ENCODE measurements around the gene STAG2. TPM values are rescaled to one million over a fixed set of nuclear protein-coding genes. Genes with fewer than 3 reads are reported as not detected.
"Not testable (repeated sequence)": the region's sequence is repeated elsewhere in the genome, so short reads cannot be mapped to it uniquely, and the experiment has no call there.

Gene STAG2
- total RNA-seq, 1 donor from 2014 or later: 34.8 TPM

DNA sequence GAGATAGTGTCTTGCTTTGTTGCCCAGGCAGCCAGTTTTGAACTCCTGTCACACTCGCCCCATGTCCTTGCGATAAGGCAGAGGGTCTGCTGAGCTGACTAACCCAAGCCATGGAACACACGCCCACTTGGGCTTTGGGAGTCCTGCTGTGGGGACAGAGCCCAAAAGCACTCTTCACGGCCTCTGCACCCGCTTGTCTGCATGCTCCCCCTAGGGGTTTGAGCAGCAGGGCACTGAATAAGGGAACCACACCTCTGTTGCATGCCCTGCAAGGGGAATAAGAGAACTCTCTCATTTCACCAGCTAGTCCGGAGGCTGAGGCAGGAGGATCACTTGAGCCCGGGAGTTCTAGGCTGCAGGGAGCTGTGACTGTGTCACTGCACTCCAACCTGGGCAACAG lies 166.0 kb downstream of the STAG2 start:
- ATAC-seq: no peak
- no peak for DNase-seq
- intact Hi-C loops (cut with micrococcal nuclease): no loop called here

- ATAC-seq; intact Hi-C loops (cut with micrococcal nuclease); DNase-seq: not testable (repeated sequence)
Observed at GRCh38 chrX:124132437-124132836, 170.9 kb downstream of the STAG2 start.

GRCh38 chrX:124145749-124146148 lies 184.2 kb downstream of the STAG2 start:
- intact Hi-C loops (cut with micrococcal nuclease): no loop called here
- ATAC-seq: no peak
- DNase-seq: no peak

DNA sequence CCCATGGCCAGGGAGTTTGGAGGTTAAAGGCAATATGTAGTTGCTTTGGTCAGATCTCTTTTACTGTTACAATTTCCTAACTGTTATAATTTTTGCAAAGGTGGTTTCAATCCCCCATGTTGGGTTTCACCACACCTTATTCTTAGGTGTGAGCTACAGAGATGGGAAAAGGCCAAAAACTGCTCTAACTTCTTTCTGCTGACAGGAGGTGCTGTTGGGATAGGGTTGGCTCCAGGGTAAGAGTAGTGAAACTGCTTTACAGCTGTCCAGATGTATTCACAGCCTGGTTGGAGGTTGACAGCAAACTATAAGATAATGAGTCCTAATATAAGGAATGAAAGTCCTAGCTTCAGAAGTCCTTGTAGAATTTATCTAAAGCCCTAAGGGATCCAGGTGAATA lies 189.7 kb downstream of the STAG2 start:
- no peak for DNase-seq
- ATAC-seq: no peak
- intact Hi-C loops (cut with micrococcal nuclease): no loop called here

Other genes with a start within 250 kb of the STAG2 start
- gene THOC2, start 228.7 kb upstream of the STAG2 start, total RNA-seq: 27.6 TPM
- gene XIAP, start 101.7 kb upstream of the STAG2 start, total RNA-seq: 30.4 TPM

All from left ventricle myocardium superior (tissue), 1 donor.